SK-N-SH (cell line): ENCODE results near the gene CHAF1A. TPM values are rescaled to one million over a fixed set of nuclear protein-coding genes. Genes with fewer than 3 reads are reported as not detected.

ENCODE experiments used
- CTCF ChIA-PET: fragments of 300-600, 350-600 bp; formaldehyde crosslinking; extraction: SDS; loops from one replicate; lab custom pipeline; 2021; lab: Yijun Ruan, JAX
- POLR2A ChIA-PET: fragments of 350-600 bp; sonication (Branson Sonifier 250); formaldehyde crosslinking; extraction: SDS; loops from one replicate; lab custom pipeline; 2020; ENCODE audit warnings: antibody characterized with exemption, inconsistent platforms; lab: Yijun Ruan, JAX
- DNase-seq: peaks from one replicate; pipeline ENCODE4 v3.0.0; 2012
- H2AFZ ChIP-seq: fragments of 200-600 bp; sonication (generic); 2 replicates; pipeline ENCODE4 v1.8.1; 2016; ENCODE audit warnings: antibody characterized with exemption, mild to moderate bottlenecking, low read depth
- H3F3A ChIP-seq: fragments of 200-600 bp; sonication (generic); replicated peaks from 2 replicates; pipeline ENCODE3; 2016; ENCODE audit warnings: antibody characterized with exemption, mild to moderate bottlenecking; ENCODE audit not compliant: insufficient read depth
- H3K27ac ChIP-seq, 2 experiments: fragments of 200-500 bp in 1 of 2; fragments of 200-600 bp in 1 of 2; sonication (Bioruptor generic) in 1 of 2; sonication (generic), shearing (Covaris generic) in 1 of 2; 2 replicates each; pipeline versions ENCODE4 v1.5.1 to v1.6.1; 2014 to 2016; ENCODE audit warnings: low read depth in 2 of 2, inconsistent platforms in 1 of 2, low read length in 1 of 2, mild to moderate bottlenecking in 1 of 2, mixed read lengths in 1 of 2
- H3K27me3 ChIP-seq: fragments of 200-600 bp; sonication (generic), shearing (Covaris generic); 2 replicates; pipeline ENCODE4 v1.6.1; 2016; ENCODE audit warnings: mixed run types; ENCODE audit not compliant: insufficient read depth
- H3K36me3 ChIP-seq, 2 experiments: fragments of 200-500 bp in 1 of 2; fragments of 200-600 bp in 1 of 2; sonication (Bioruptor generic) in 1 of 2; sonication (generic) in 1 of 2; replicated peaks in 1 of 2; 2 replicates each; pipeline versions ENCODE3 to v1.5.1; 2014 to 2016; ENCODE audit warnings: low read length in 1 of 2, mild to moderate bottlenecking in 1 of 2; ENCODE audit not compliant: insufficient read depth in 2 of 2, control insufficient read depth in 1 of 2
- H3K4me1 ChIP-seq, 2 experiments: fragments of 200-500 bp in 1 of 2; fragments of 200-600 bp in 1 of 2; sonication (Bioruptor generic) in 1 of 2; sonication (generic), shearing (Covaris generic) in 1 of 2; 2 replicates each; pipeline versions ENCODE4 v1.5.1 to v1.6.1; 2014 to 2016; ENCODE audit warnings: low read depth in 1 of 2, low read length in 1 of 2, mixed run types in 1 of 2; ENCODE audit not compliant: insufficient read depth in 2 of 2, control insufficient read depth in 1 of 2
- H3K4me2 ChIP-seq: fragments of 200-600 bp; sonication (generic), shearing (Covaris generic); 2 replicates; pipeline ENCODE4 v1.6.1; 2017; ENCODE audit warnings: mixed run types
- H3K4me3 ChIP-seq, 2 experiments: fragments of 200-500 bp in 1 of 2; fragments of 200-600 bp in 1 of 2; sonication (Bioruptor generic) in 1 of 2; sonication (generic), shearing (Covaris generic) in 1 of 2; 2 replicates each; pipeline versions ENCODE4 v1.5.1 to v1.8.1; 2014 to 2016; ENCODE audit warnings: low read depth in 2 of 2, inconsistent platforms in 1 of 2, low read length in 1 of 2, mild to moderate bottlenecking in 1 of 2, mixed read lengths in 1 of 2, moderate library complexity in 1 of 2
- H3K79me2 ChIP-seq: fragments of 200-600 bp; sonication (generic); 2 replicates; pipeline ENCODE4 v1.8.1; 2017; ENCODE audit warnings: mild to moderate bottlenecking; ENCODE audit not compliant: insufficient read depth
- H3K9ac ChIP-seq: fragments of 200-600 bp; sonication (generic); 2 replicates; pipeline ENCODE4 v1.6.1; 2017; ENCODE audit warnings: mixed run types
- H3K9me2 ChIP-seq: fragments of 200-600 bp; sonication (generic); 2 replicates; pipeline ENCODE4 v1.6.1; 2017; ENCODE audit warnings: mixed run types
- H3K9me3 ChIP-seq: fragments of 200-600 bp; sonication (generic); 2 replicates; pipeline ENCODE4 v1.6.1; 2017; ENCODE audit warnings: mixed run types, mild to moderate bottlenecking, moderate library complexity
- H4K20me1 ChIP-seq: fragments of 200-600 bp; sonication (generic); 2 replicates; pipeline ENCODE4 v1.6.1; 2017; ENCODE audit warnings: mild to moderate bottlenecking, mixed run types; ENCODE audit not compliant: insufficient read depth
- EZH2phosphoT487 ChIP-seq: fragments of 200-600 bp; sonication (generic); IDR thresholded peaks from 2 replicates; pipeline ENCODE4 v1.6.1; 2017; ENCODE audit warnings: low read depth, mixed run types, mild to moderate bottlenecking, antibody characterized with exemption, moderate library complexity, borderline replicate concordance
- FOSL2 ChIP-seq: IDR thresholded peaks from 2 replicates; pipeline ENCODE4 v1.4.0; 2012; ENCODE audit warnings: low read depth, mild to moderate bottlenecking, moderate library complexity, borderline replicate concordance
- FOXJ3 ChIP-seq: sonication (generic); formaldehyde crosslinking; IDR thresholded peaks from 2 replicates; pipeline ENCODE4 v1.5.1; 2020; ENCODE audit warnings: mild to moderate bottlenecking, missing genetic modification reagents
- FOXM1 ChIP-seq: IDR thresholded peaks from 2 replicates; pipeline ENCODE4 v1.4.0; 2012; ENCODE audit warnings: low read depth, mild to moderate bottlenecking
- MXI1 ChIP-seq: IDR thresholded peaks from 2 replicates; pipeline ENCODE4 v1.6.1; 2012; ENCODE audit warnings: mild to moderate bottlenecking, low read depth, low read length, improper control_type of control experiment
- RCOR1 ChIP-seq: fragments of 150-350 bp; IDR thresholded peaks from 2 replicates; pipeline ENCODE4 v1.6.1; 2017; ENCODE audit warnings: antibody characterized with exemption, low read length
- TEAD4 ChIP-seq: IDR thresholded peaks from 2 replicates; pipeline ENCODE4 v1.4.0; 2012; ENCODE audit warnings: mild to moderate bottlenecking, borderline replicate concordance; ENCODE audit not compliant: insufficient read depth
- WGBS: methylation state at CpG from one replicate; pipeline ENCODE4 v1.1.6; 2017; ENCODE audit warnings: low lambda C conversion rate; 5-methylcytosine and 5-hydroxymethylcytosine counted together
- polyA plus RNA-seq, 3 experiments: library from polyadenylated mRNA; depleted of rRNA; stranded (reverse); fragments of >200 nt; gene quantifications; 2 replicates each; pipeline ENCODE4 v1.2.3, GENCODE V29; 2012
- TF ChIP-seq, protein P1 (sequence below): IDR thresholded peaks from 2 replicates; pipeline ENCODE4 v1.4.0; 2012; ENCODE audit warnings: low read depth

CHAF1A gene
- polyA plus RNA-seq, 1 of the 3 experiments (the other 2 are of a cell fraction): 18.0 TPM

DNA sequence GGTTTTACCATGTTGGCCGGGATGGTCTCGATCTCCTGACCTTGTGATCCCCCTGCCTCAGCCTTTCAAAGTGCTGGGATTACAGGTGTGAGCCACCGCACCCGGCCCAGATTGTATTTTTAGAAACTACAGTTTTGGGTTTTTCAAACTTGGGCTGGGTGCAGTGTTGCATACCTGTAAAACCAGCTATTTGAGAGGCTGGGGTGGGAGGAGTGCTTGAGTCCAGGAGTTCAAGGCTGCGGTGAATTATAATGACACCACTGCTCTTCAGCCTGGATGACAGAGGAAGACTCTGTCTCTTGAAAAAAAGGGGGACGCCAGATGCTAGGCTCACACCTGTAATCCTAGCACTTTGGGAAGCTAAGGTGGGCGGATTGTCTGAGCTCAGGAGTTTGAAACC lies 4.2 kb downstream of the CHAF1A start:
- H3K9ac ChIP-seq: no peak overlapping the region
- H3K4me1 ChIP-seq: peaks cover 7% of the 10 kb centered on the region in 2 experiments; a peak in 3 of 4 replicates
- no peaks in the 10 kb centered on the region for H3K9me3 ChIP-seq
- no peak overlapping the region for H2AFZ ChIP-seq
- H3K4me2 ChIP-seq: no peak overlapping the region
- peaks cover 85% of the 10 kb centered on the region for H3K79me2 ChIP-seq
- peaks cover 5% of the 10 kb centered on the region for H3F3A ChIP-seq
- CTCF ChIA-PET: interaction anchor here (0.6 kb wide), 1 partner anchor 1942 kb away, joined by 3 read pairs; no protein-coding TSS in a partner anchor
- peaks cover 4 to 13% of the 10 kb centered on the region in 2 experiments for H3K36me3 ChIP-seq
- no peaks in the 10 kb centered on the region for H3K9me2 ChIP-seq
- WGBS: 94% methylated on average over 7 of the region's 7 CpGs
- no peak for DNase-seq
- POLR2A ChIA-PET: no interaction called here
- no peak overlapping the region for H3K4me3 ChIP-seq
- no peaks in the 10 kb centered on the region; the same call in 1 of the 2 replicates for H4K20me1 ChIP-seq
- TF ChIP-seq FOXM1 (no peak), FOSL2 (no peak), EZH2phosphoT487 (no peak)
- TF ChIP-seq, protein P1, sequence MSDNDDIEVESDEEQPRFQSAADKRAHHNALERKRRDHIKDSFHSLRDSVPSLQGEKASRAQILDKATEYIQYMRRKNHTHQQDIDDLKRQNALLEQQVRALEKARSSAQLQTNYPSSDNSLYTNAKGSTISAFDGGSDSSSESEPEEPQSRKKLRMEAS: no peak
- H3K27me3 ChIP-seq: no peaks in the 10 kb centered on the region
- no peak overlapping the region for H3K27ac ChIP-seq

DNA sequence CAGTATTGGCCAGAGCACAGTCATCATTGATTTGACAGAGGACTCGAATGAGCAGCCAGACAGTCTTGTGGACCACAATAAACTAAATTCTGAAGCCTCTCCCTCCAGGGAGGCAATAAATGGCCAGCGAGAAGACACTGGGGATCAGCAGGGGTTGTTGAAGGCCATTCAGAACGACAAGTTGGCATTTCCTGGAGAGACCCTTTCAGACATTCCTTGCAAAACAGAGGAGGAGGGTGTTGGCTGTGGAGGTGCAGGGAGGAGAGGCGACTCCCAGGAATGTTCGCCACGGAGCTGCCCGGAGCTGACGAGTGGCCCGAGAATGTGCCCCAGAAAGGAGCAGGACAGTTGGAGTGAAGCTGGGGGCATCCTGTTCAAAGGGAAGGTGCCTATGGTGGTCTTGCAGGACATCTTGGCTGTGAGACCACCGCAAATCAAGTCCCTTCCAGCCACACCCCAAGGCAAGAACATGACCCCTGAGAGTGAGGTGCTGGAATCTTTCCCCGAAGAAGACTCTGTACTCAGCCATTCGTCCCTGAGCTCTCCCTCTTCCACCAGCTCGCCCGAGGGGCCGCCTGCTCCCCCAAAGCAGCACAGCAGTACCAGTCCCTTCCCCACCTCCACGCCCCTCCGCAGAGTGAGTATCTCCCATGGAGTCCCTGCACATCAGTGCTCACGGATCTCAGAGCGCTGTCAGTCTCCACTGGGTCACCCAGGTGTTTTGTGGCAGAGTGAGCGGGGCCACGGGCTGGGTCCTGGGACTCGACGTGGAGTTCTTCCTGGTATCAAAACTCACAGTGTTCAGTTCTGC lies 6.9 kb downstream of the CHAF1A start:
- no peak for DNase-seq
- TF ChIP-seq TEAD4 (no peak), FOXJ3 (no peak), FOXM1 (no peak), RCOR1 (no peak)
- H3K4me3 ChIP-seq: no peak overlapping the region
- H3K36me3 ChIP-seq: peaks cover 4 to 31% of the 10 kb centered on the region in 2 experiments
- H3F3A ChIP-seq: no peaks in the 10 kb centered on the region
- no peaks in the 10 kb centered on the region; a peak in 1 of 4 replicates for H3K4me1 ChIP-seq
- H3K79me2 ChIP-seq: peaks cover 94% of the 10 kb centered on the region
- no peak overlapping the region for H3K27ac ChIP-seq
- POLR2A ChIA-PET: interaction anchor here (0.6 kb wide), 1 partner anchor 7 kb away, joined by 5 read pairs; no protein-coding TSS in a partner anchor
- H2AFZ ChIP-seq: no peak overlapping the region
- no peak overlapping the region for H3K9ac ChIP-seq
- CTCF ChIA-PET: interaction anchor here (1.0 kb wide), 1 partner anchor 8 kb away, joined by 4 read pairs; no protein-coding TSS in a partner anchor
- no peak overlapping the region for H3K4me2 ChIP-seq
- H4K20me1 ChIP-seq: 0 out of 2 replicates have a peak, but pooled peaks cover 6% of the 10 kb centered on the region
- no peaks in the 10 kb centered on the region for H3K27me3 ChIP-seq
- no peaks in the 10 kb centered on the region for H3K9me3 ChIP-seq
- H3K9me2 ChIP-seq: no peaks in the 10 kb centered on the region
- 97% methylated on average over 23 of the region's 23 CpGs for WGBS

DNA sequence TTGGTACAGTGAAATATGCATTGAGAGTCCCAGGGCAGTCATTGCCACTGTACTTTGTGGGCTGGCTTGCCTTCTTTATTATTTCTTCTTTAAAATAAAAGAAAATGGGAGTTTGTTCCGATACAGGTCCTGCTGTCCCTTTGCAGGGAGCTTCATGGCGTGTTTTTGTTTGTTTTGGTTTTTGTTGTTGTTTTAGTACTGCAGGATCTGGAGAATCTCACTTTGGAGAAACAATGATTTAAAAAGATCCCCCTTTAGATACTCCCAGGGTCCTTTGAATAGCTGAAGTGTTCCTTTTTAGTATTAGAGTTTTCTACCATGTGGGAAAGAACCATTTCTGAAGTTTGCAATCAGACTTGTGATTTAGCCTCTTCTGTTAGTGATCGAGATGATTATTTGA lies 11.1 kb downstream of the CHAF1A start:
- ChIA-PET CTCF (interaction anchor here (6.3 kb wide), 1 partner anchor 13 kb away, joined by 29 read pairs; the partner anchor contains the start of gene SH3GL1), POLR2A (no interaction called here)
- no peaks in the 10 kb centered on the region for H3K9me2 ChIP-seq
- H3K9me3 ChIP-seq: no peaks in the 10 kb centered on the region
- TF ChIP-seq MXI1 (no peak), TEAD4 (no peak)
- H2AFZ ChIP-seq: no peak overlapping the region
- H4K20me1 ChIP-seq: 0 out of 2 replicates have a peak, but pooled peaks cover 11% of the 10 kb centered on the region
- 94% methylated on average over 3 of the region's 3 CpGs for WGBS
- H3K36me3 ChIP-seq: peaks cover 4 to 36% of the 10 kb centered on the region in 2 experiments
- H3K4me3 ChIP-seq: no peak overlapping the region
- no peak for DNase-seq
- H3K79me2 ChIP-seq: peaks cover 89% of the 10 kb centered on the region
- no peak overlapping the region for H3K4me2 ChIP-seq
- no peak overlapping the region for H3K9ac ChIP-seq
- H3K4me1 ChIP-seq: peaks cover 0 to 3% of the 10 kb centered on the region in 2 experiments; a peak in 1 of 4 replicates
- peaks cover 3% of the 10 kb centered on the region for H3F3A ChIP-seq
- H3K27me3 ChIP-seq: no peaks in the 10 kb centered on the region
- no peak overlapping the region for H3K27ac ChIP-seq
